ENCODE measurements around the gene ZNF154.

Gene ZNF154

GRCh38 chr19:57688011-57688763 is 20.8 kb downstream of the ZNF154 start:
- Histone ChIP-seq H3K27me3 (ENCODE audit: insufficient read depth, low read depth, severe bottlenecking) (no peaks in the 10 kb centered on the region), H3K9me3 (ENCODE audit: severe bottlenecking) (peaks cover 11% of the 10 kb centered on the region), H3K4me3 (ENCODE audit: low read depth, low read length) (no peak overlapping the region), H3K36me3 (peaks cover 72% of the 10 kb centered on the region), H3K27ac (no peak overlapping the region)
- TF ChIP-seq CTCF (IDR thresholded peaks at IDR 0.05; ENCODE audit: low read depth, low read length), result no peak
- DNase-seq, result no peak

- no peak for DNase-seq
- H3K9me3 ChIP-seq (ENCODE audit: severe bottlenecking), result peaks cover 11% of the 10 kb centered on the region
- peaks cover 78% of the 10 kb centered on the region for H3K36me3 ChIP-seq
- no peaks in the 10 kb centered on the region for H3K27me3 ChIP-seq (ENCODE audit: insufficient read depth, low read depth, severe bottlenecking)
- TF ChIP-seq CTCF (IDR thresholded peaks at IDR 0.05; ENCODE audit: low read depth, low read length), result no peak
- no peak overlapping the region for H3K27ac ChIP-seq
- no peak overlapping the region for H3K4me3 ChIP-seq (ENCODE audit: low read depth, low read length)
These were observed 21.5 kb downstream of the ZNF154 start for GRCh38 chr19:57687363-57688010.

- H3K27me3 ChIP-seq (ENCODE audit: insufficient read depth, low read depth, severe bottlenecking), result no peaks in the 10 kb centered on the region
- peaks cover 84% of the 10 kb centered on the region for H3K36me3 ChIP-seq
- TF ChIP-seq CTCF (IDR thresholded peaks at IDR 0.05; ENCODE audit: low read depth, low read length), result no peak
- no peak for DNase-seq
- no peak overlapping the region for H3K27ac ChIP-seq
- H3K4me3 ChIP-seq (ENCODE audit: low read depth, low read length), result no peak overlapping the region
- H3K9me3 ChIP-seq (ENCODE audit: severe bottlenecking), result peaks cover 11% of the 10 kb centered on the region
These were observed 22.3 kb downstream of the ZNF154 start for GRCh38 chr19:57686727-57687126.

- peaks cover 3% of the 10 kb centered on the region for H3K9me3 ChIP-seq (ENCODE audit: severe bottlenecking)
- peak overlapping the region; percentile 95 for H3K4me3 ChIP-seq (ENCODE audit: low read depth, low read length)
- peak overlapping the region; percentile 95 for H3K27ac ChIP-seq
- H3K27me3 ChIP-seq (ENCODE audit: insufficient read depth, low read depth, severe bottlenecking), result no peaks in the 10 kb centered on the region
- no peak for DNase-seq
- peaks cover 53% of the 10 kb centered on the region for H3K36me3 ChIP-seq
- TF ChIP-seq CTCF (IDR thresholded peaks at IDR 0.05; ENCODE audit: low read depth, low read length), result no peak
These were observed 26.7 kb downstream of the ZNF154 start for GRCh38 chr19:57682226-57682766.

GRCh38 chr19:57675881-57676280 is 33.1 kb downstream of the ZNF154 start:
- H3K36me3 ChIP-seq, result no peaks in the 10 kb centered on the region
- no peaks in the 10 kb centered on the region for H3K9me3 ChIP-seq (ENCODE audit: severe bottlenecking)
- no peak for DNase-seq
- H3K27me3 ChIP-seq (ENCODE audit: insufficient read depth, low read depth, severe bottlenecking), result peaks cover 8% of the 10 kb centered on the region
- TF ChIP-seq CTCF (IDR thresholded peaks at IDR 0.05; ENCODE audit: low read depth, low read length), result no peak
- H3K27ac ChIP-seq, result no peak overlapping the region
- no peak overlapping the region for H3K4me3 ChIP-seq (ENCODE audit: low read depth, low read length)
